Lower lobe of right lung (tissue), 2 donors: ENCODE results near the gene FGFBP2. TPM values are rescaled to one million over a fixed set of nuclear protein-coding genes. Genes with fewer than 3 reads are reported as not detected.

ENCODE experiments used
- ATAC-seq, 2 donors: fragments of 200-7000 bp; cut with Tn5 transposase; one replicate each; pipeline ENCODE4 v1.9.1; 2020 to 2022; ENCODE audit warnings: mild to moderate bottlenecking in 2 of 2, moderate library complexity in 2 of 2
- DNase-seq: peaks from one replicate; pipeline ENCODE4 v3.0.0-alpha.2; 2020
- H3K27ac ChIP-seq: fragments of 200-600 bp; one replicate; pipeline ENCODE4 v1.8.0; 2022
- H3K27me3 ChIP-seq: fragments of 200-600 bp; one replicate; pipeline ENCODE4 v1.8.0; 2022; ENCODE audit warnings: low read depth
- H3K36me3 ChIP-seq: fragments of 200-600 bp; one replicate; pipeline ENCODE4 v1.8.0; 2022; ENCODE audit warnings: mild to moderate bottlenecking
- H3K4me1 ChIP-seq: fragments of 200-600 bp; one replicate; pipeline ENCODE4 v1.8.0; 2022
- H3K4me3 ChIP-seq: fragments of 200-600 bp; one replicate; pipeline ENCODE4 v1.8.0; 2022; ENCODE audit warnings: mild to moderate bottlenecking
- H3K9me3 ChIP-seq: fragments of 200-600 bp; one replicate; pipeline ENCODE4 v1.8.0; 2022
- CTCF ChIP-seq: fragments of 200-600 bp; IDR thresholded peaks from one replicate; pipeline ENCODE4 v1.8.0; 2022; ENCODE audit warnings: antibody characterized with exemption, mild to moderate bottlenecking
- intact Hi-C: fragments of 100-400 bp; cut with DNase I; formaldehyde crosslinking; loops from one replicate; pipeline ENCODE4 v1.11.0; 2022
- total RNA-seq: library from RNA; stranded (reverse); fragmentation: NEBNext Ultra II Directional; extraction: Animal tissue kit (Norgen Biotek cat#: 25700); gene quantifications from one replicate; pipeline ENCODE4 v1.2.1, GENCODE V29; 2021
- donor health status: DM: no; HTN: yes; CAD: no; lungs with severe emphysema.

Gene FGFBP2
- total RNA-seq, 1 donor from 2014 or later = 5.1 TPM

- peak; percentile 18 to 45 for ATAC-seq
- intact Hi-C loops = no loop called here
- no peaks in the 10 kb centered on the region for H3K4me1 ChIP-seq
Measured at GRCh38 chr4:15965325-15965724, 2.4 kb upstream of the FGFBP2 start.

GRCh38 chr4:15964159-15964558 lies 1.2 kb upstream of the FGFBP2 start:
- no peak for TF ChIP-seq CTCF
- H3K27me3 ChIP-seq = no peaks in the 10 kb centered on the region
- H3K4me3 ChIP-seq = no peak overlapping the region
- H3K27ac ChIP-seq = no peak overlapping the region
- DNase-seq = no peak
- no peaks in the 10 kb centered on the region for H3K9me3 ChIP-seq
- no peaks in the 10 kb centered on the region for H3K36me3 ChIP-seq
- no peaks in the 10 kb centered on the region for H3K4me1 ChIP-seq
- intact Hi-C loops = no loop called here
- ATAC-seq = no peak

More at GRCh38 chr4:15965325-15965724, 2.4 kb upstream of the FGFBP2 start:
- Histone ChIP-seq H3K36me3 (no peaks in the 10 kb centered on the region), H3K9me3 (no peaks in the 10 kb centered on the region), H3K27ac (no peak overlapping the region), H3K4me3 (no peak overlapping the region), H3K27me3 (no peaks in the 10 kb centered on the region)
- no peak for TF ChIP-seq CTCF
- DNase-seq = no peak

GRCh38 chr4:15963576-15963975 lies 601 bp upstream of the FGFBP2 start:
- DNase-seq (peak; percentile 71), ATAC-seq (peak; percentile 44 to 67)
- intact Hi-C loops = no loop called here
- no peak for TF ChIP-seq CTCF
- Histone ChIP-seq H3K27ac (no peak overlapping the region), H3K9me3 (no peaks in the 10 kb centered on the region), H3K36me3 (no peaks in the 10 kb centered on the region), H3K27me3 (no peaks in the 10 kb centered on the region), H3K4me3 (no peak overlapping the region), H3K4me1 (no peaks in the 10 kb centered on the region)

GRCh38 chr4:15961781-15962510 lies 1.0 kb downstream of the FGFBP2 start:
- no peaks in the 10 kb centered on the region for H3K36me3 ChIP-seq
- ATAC-seq (peak in 1 of 2 donors; percentile 15), DNase-seq (no peak)
- H3K9me3 ChIP-seq = no peaks in the 10 kb centered on the region
- no peak overlapping the region for H3K4me3 ChIP-seq
- H3K4me1 ChIP-seq = no peaks in the 10 kb centered on the region
- H3K27ac ChIP-seq = no peak overlapping the region
- H3K27me3 ChIP-seq = no peaks in the 10 kb centered on the region
- TF ChIP-seq CTCF = no peak
- intact Hi-C loops = no loop called here

GRCh38 chr4:15958562-15958961 lies 4.4 kb downstream of the FGFBP2 start:
- Histone ChIP-seq H3K4me1 (no peaks in the 10 kb centered on the region), H3K27ac (no peak overlapping the region), H3K27me3 (no peaks in the 10 kb centered on the region), H3K9me3 (no peaks in the 10 kb centered on the region), H3K36me3 (no peaks in the 10 kb centered on the region), H3K4me3 (no peak overlapping the region)
- ATAC-seq = no peak
- DNase-seq = no peak
- no peak for TF ChIP-seq CTCF
- intact Hi-C loops = loop anchor here (5.0 kb wide), 1 partner anchor 76 kb away; no protein-coding TSS in a partner anchor
